HG02642 (cell line): Measurements from ENCODE around the gene SMIM20.

Source experiments
- ATAC-seq: cut with Tn5 transposase; IDR thresholded peaks from one replicate; pipeline ENCODE4 v1.9.1; 2021; ENCODE audit warnings: mild to moderate bottlenecking; ENCODE audit not compliant: unreplicated experiment, poor library complexity

SMIM20 gene

GRCh38 chr4:25950461-25951389, 36.7 kb downstream of the SMIM20 start:
- no peak for ATAC-seq

- ATAC-seq, result no peak
These were observed 37.5 kb downstream of the SMIM20 start for GRCh38 chr4:25951390-25951952.

GRCh38 chr4:25953740-25954139, 39.7 kb downstream of the SMIM20 start:
- no peak for ATAC-seq

- ATAC-seq, result no peak
These were observed 40.4 kb downstream of the SMIM20 start for GRCh38 chr4:25954293-25954904.

- no peak for ATAC-seq
These were observed 41.7 kb downstream of the SMIM20 start for GRCh38 chr4:25955705-25956104.

- ATAC-seq, result no peak
These were observed 42.2 kb downstream of the SMIM20 start for GRCh38 chr4:25956260-25956659.

GRCh38 chr4:25958110-25958509, 44.1 kb downstream of the SMIM20 start:
- ATAC-seq, result no peak

GRCh38 chr4:25962393-25962792, 48.4 kb downstream of the SMIM20 start:
- ATAC-seq, result no peak

- ATAC-seq, result no peak
These were observed 51.6 kb downstream of the SMIM20 start for GRCh38 chr4:25965629-25966028.

GRCh38 chr4:25966171-25966570, 52.2 kb downstream of the SMIM20 start:
- ATAC-seq, result no peak

- ATAC-seq, result no peak
These were observed 55.5 kb downstream of the SMIM20 start for GRCh38 chr4:25969374-25970155.

- ATAC-seq, result peak; percentile 76
These were observed 56.2 kb downstream of the SMIM20 start for GRCh38 chr4:25970226-25970675.

GRCh38 chr4:25970691-25971432, 56.8 kb downstream of the SMIM20 start:
- ATAC-seq, result no peak

- ATAC-seq, result no peak
These were observed 58.3 kb downstream of the SMIM20 start for GRCh38 chr4:25972366-25972765.

GRCh38 chr4:25972984-25973745, 59.1 kb downstream of the SMIM20 start:
- ATAC-seq, result no peak

GRCh38 chr4:25976780-25977179, 62.8 kb downstream of the SMIM20 start:
- no peak for ATAC-seq

- no peak for ATAC-seq
These were observed 63.6 kb downstream of the SMIM20 start for GRCh38 chr4:25977397-25978170.

GRCh38 chr4:25978327-25978726, 64.3 kb downstream of the SMIM20 start:
- no peak for ATAC-seq
